HepG2 (cell line): Measurements from ENCODE around the gene URAD. TPM values are rescaled to one million over a fixed set of nuclear protein-coding genes. Genes with fewer than 3 reads are reported as not detected.
A peak's percentile ranks its signal among the peaks of the same experiment; 100 is the strongest.

Source experiments
- E2F2 ChIP-seq: sonication (generic); formaldehyde crosslinking; IDR thresholded peaks from 2 replicates; pipeline ENCODE4 v1.4.0; 2020; ENCODE audit warnings: missing genetic modification reagents, borderline replicate concordance
- FOXC1 ChIP-seq: sonication (generic); formaldehyde crosslinking; IDR thresholded peaks from 2 replicates; pipeline ENCODE4 v1.8.0; 2022; ENCODE audit warnings: mild to moderate bottlenecking, missing genetic modification reagents, borderline replicate concordance
- HDAC1 ChIP-seq: sonication (generic); formaldehyde crosslinking; IDR thresholded peaks from 2 replicates; pipeline ENCODE4 v1.5.1; 2020; ENCODE audit warnings: mild to moderate bottlenecking, missing genetic modification reagents
- HNRNPLL ChIP-seq: fragments of 200-400 bp; formaldehyde crosslinking; IDR thresholded peaks from 2 replicates; pipeline ENCODE4 v1.6.1; 2017; ENCODE audit warnings: mild to moderate bottlenecking, low read depth, low read length; ENCODE audit not compliant: poor library complexity, severe bottlenecking
- MTA1 ChIP-seq: sonication (generic); formaldehyde crosslinking; IDR thresholded peaks from 2 replicates; pipeline ENCODE4 v1.4.0; 2020; ENCODE audit warnings: missing genetic modification reagents, mild to moderate bottlenecking, borderline replicate concordance
- MTF2 ChIP-seq: sonication (generic); formaldehyde crosslinking; IDR thresholded peaks from 2 replicates; pipeline ENCODE4 v1.5.0; 2020; ENCODE audit warnings: missing genetic modification reagents, borderline replicate concordance
- UBTF ChIP-seq: sonication (generic); formaldehyde crosslinking; IDR thresholded peaks from 2 replicates; pipeline ENCODE4 v1.4.0; 2020; ENCODE audit warnings: mild to moderate bottlenecking, missing genetic modification reagents
- ZNF777 ChIP-seq: sonication (generic); formaldehyde crosslinking; IDR thresholded peaks from 2 replicates; pipeline ENCODE4 v1.4.0; 2020; ENCODE audit warnings: missing genetic modification reagents
- polyA plus RNA-seq, 8 experiments: library from polyadenylated mRNA; depleted of rRNA in 3 of 8; stranded (reverse) in 7 of 8; unstranded in 1 of 8; fragments of >200 nt; fragmentation: Illumina TruSeq in 4 of 8; extraction: Trizol in 4 of 8; gene quantifications; 2 replicates each; pipeline versions ENCODE4 v1.2.1 to v1.2.3, GENCODE V29; 2011 to 2016; ENCODE audit warnings: low read depth in 4 of 8, missing spikeins in 1 of 8, mixed read lengths in 1 of 8; ENCODE audit not compliant: insufficient read depth in 1 of 8
- total RNA-seq, 5 experiments: library from RNA; depleted of rRNA; stranded (reverse); fragments of >200 nt; fragmentation: Illumina TruSeq; extraction: Trizol; gene quantifications; 2 replicates each; pipeline ENCODE4 v1.2.3, GENCODE V29; 2016; ENCODE audit warnings: low read depth in 1 of 5

Gene URAD
- total and polyA plus RNA-seq, 2 of the 13 experiments (the other 11 are each of a cell fraction or from before 2014, with no cell fraction given), result not detected

DNA sequence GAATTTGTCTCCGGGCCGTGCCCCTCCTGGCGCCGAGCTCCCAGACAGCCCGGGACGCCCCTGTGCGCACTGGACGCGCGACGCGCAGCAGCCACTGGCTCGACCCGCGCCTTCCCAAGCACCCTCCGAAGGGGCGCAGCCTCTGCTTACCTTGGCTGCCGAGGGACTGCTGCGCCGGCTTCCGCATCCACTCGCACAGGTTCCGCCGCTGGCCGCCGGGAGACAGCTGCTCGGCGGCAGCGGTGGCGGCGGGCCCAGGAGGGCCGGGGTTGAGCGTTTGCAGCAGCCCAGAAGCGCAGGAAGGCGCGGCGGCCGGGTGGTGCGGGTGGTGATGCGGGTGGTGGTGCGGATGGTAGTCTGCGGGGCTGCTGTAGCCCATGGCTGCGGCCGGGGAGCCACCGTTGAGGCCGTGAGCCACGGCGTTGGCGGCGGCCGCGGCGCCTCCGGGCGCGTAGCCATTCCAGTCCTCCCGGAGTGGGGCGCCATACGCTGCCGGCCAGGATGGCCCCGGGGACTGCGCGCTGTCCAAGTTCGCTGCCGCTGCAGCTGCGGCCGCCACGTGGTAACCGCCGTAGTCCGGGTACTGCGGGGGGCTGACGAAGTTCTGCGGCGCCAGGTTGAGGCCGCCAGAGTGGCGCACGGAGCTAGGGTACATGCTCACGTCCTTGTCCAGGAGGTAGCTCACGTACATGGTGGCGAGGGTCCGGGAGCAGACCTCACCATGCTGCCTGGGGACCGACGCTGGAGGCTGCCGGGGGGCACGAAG, 20.0 kb downstream of the URAD start (continued):
- TF ChIP-seq ZNF777 (CRISPR knock-in tag) (peak; percentile 84), HDAC1 (CRISPR knock-in tag) (peak; percentile 12; the same call in 1 of the 2 replicates), MTA1 (peak; percentile 21; the same call in 1 of the 2 replicates), E2F2 (CRISPR knock-in tag) (no peak), FOXC1 (CRISPR knock-in tag) (0 out of 2 replicates have a peak, but pooled peaks have one; percentile 40), HNRNPLL (peak; percentile 61), UBTF (CRISPR knock-in tag) (peak; percentile 56), MTF2 (CRISPR knock-in tag) (peak; percentile 95; the same call in 1 of the 2 replicates)
